ENCODE results near the gene GRIN2C. TPM values are rescaled to one million over a fixed set of nuclear protein-coding genes. Genes with fewer than 3 reads are reported as not detected.

GRIN2C gene
- total and polyA plus RNA-seq, 2 donors (not counting 3 experiments of a cell fraction or from before 2014, with no cell fraction given), result 0.04 to 0.60 TPM

GRCh38 chr17:74827800-74828199 is 31.9 kb downstream of the GRIN2C start:
- CTCF ChIA-PET, result interaction anchor here (1.1 to 3.7 kb wide), 3 partner anchors 16 to 35 kb away, joined by 3 to 23 read pairs (median 3); no protein-coding TSS in a partner anchor

More at GRCh38 chr17:74827800-74828199, 31.9 kb downstream of the GRIN2C start:
- H3K4me3 ChIP-seq (replicated peaks in 1 of 3; ENCODE audit: insufficient read depth in 1 of 3, low read depth in 1 of 3, low read length in 3 of 3), result no peak overlapping the region
- H3K4me2 ChIP-seq (ENCODE audit: insufficient read depth, low read length), result no peak overlapping the region
- no peaks in the 10 kb centered on the region for H4K20me1 ChIP-seq (replicated peaks; ENCODE audit: control insufficient read depth, extremely low read depth, insufficient read depth, low read length)
- H3K79me2 ChIP-seq (ENCODE audit: control insufficient read depth, insufficient read depth, low read length), result no peaks in the 10 kb centered on the region
- H2AFZ ChIP-seq (ENCODE audit: low read depth, low read length), result no peak overlapping the region
- no peak overlapping the region for H3K27ac ChIP-seq (ENCODE audit: insufficient read depth, low read depth, low read length)
- no peak for TF ChIP-seq JUN (IDR thresholded peaks at IDR 0.05; ENCODE audit: borderline replicate concordance, insufficient read depth, insufficient read length, low read depth)
- no peak for TF ChIP-seq POLR2A (IDR thresholded peaks at IDR 0.05; ENCODE audit: low read depth, low read length)
- no peak for TF ChIP-seq MYC (IDR thresholded peaks at IDR 0.05; ENCODE audit: low read depth, low read length)
- TF ChIP-seq EZH2 (IDR thresholded peaks at IDR 0.05; ENCODE audit: borderline replicate concordance, low read depth, low read length, severe bottlenecking), result no peak
- TF ChIP-seq MAX (IDR thresholded peaks at IDR 0.05; ENCODE audit: insufficient read depth, insufficient read length), result no peak
- no peak for TF ChIP-seq POLR2AphosphoS5 (IDR thresholded peaks at IDR 0.05; ENCODE audit: insufficient read depth, low read depth, low read length)
- no peak for TF ChIP-seq CTCF (IDR thresholded peaks at IDR 0.05; ENCODE audit: extremely low read depth in 1 of 2, insufficient read depth in 1 of 2, low read depth in 1 of 2, low read length in 2 of 2)
- H3K9me1 ChIP-seq (replicated peaks; ENCODE audit: control insufficient read depth, extremely low read depth, insufficient read depth, low read length), result no peaks in the 10 kb centered on the region
- H3K27me3 ChIP-seq (ENCODE audit: control insufficient read depth in 2 of 2, insufficient read depth in 2 of 2, low read length in 2 of 2), result no peaks in the 10 kb centered on the region
- dilution Hi-C loops (cut with MboI; ENCODE audit: extremely low pct_ligation_motif_present, low sequenced_read_pairs), result no loop called here
- peaks cover 0 to 2% of the 10 kb centered on the region in 2 experiments for H3K36me3 ChIP-seq (ENCODE audit: control insufficient read depth in 2 of 2, extremely low read depth in 1 of 2, insufficient read depth in 2 of 2, low read length in 2 of 2)
- FAIRE-seq (no peak), DNase-seq (ENCODE audit: low read depth, low spot score) (no peak)
- POLR2A ChIA-PET, result no interaction called here
- intact Hi-C loops (cut with micrococcal nuclease), result loop anchor here (2.0 kb wide), 1 partner anchor 29 kb away; no protein-coding TSS in a partner anchor
- H3K9me3 ChIP-seq (replicated peaks; ENCODE audit: control insufficient read depth, insufficient read depth, low read length), result no peaks in the 10 kb centered on the region
- H3K4me1 ChIP-seq (ENCODE audit: control insufficient read depth, extremely low read depth, insufficient read depth, low read length), result peaks cover 13% of the 10 kb centered on the region
- no TSS peak for BruUV-seq (replicated peaks)
- no peak overlapping the region for H3K9ac ChIP-seq (replicated peaks; ENCODE audit: extremely low read depth, insufficient read depth, low read length)
